Measurements from ENCODE around the gene OR10A5. TPM values are rescaled to one million over a fixed set of nuclear protein-coding genes. Genes with fewer than 3 reads are reported as not detected.

The OR10A5 gene
- total and polyA plus RNA-seq, 10 of the 15 experiments (the other 5 are each of a cell fraction or from before 2014, with no cell fraction given) = not detected

DNA sequence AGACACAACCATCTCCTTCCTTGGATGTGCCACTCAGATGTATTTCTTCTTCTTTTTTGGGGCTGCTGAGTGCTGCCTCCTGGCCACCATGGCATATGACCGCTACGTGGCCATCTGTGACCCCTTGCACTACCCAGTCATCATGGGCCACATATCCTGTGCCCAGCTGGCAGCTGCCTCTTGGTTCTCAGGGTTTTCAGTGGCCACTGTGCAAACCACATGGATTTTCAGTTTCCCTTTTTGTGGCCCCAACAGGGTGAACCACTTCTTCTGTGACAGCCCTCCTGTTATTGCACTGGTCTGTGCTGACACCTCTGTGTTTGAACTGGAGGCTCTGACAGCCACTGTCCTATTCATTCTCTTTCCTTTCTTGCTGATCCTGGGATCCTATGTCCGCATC lies 31.4 kb downstream of the OR10A5 start:
- FAIRE-seq = no peak

More for the DNA sequence above, 31.4 kb downstream of the OR10A5 start:
- Histone ChIP-seq H3K27me3 (replicated peaks in 1 of 2; ENCODE audit: control insufficient read depth in 2 of 2, insufficient read depth in 2 of 2, low read length in 1 of 2) (no peaks in the 10 kb centered on the region), H3K27ac (ENCODE audit: control insufficient read depth, insufficient read depth) (no peak overlapping the region), H3K36me3 (ENCODE audit: control insufficient read depth in 2 of 2, insufficient read depth in 2 of 2, low read length in 1 of 2) (no peaks in the 10 kb centered on the region), H3K4me1 (ENCODE audit: control insufficient read depth, insufficient read depth, low read length) (no peaks in the 10 kb centered on the region), H2AFZ (ENCODE audit: control insufficient read depth, low read depth, low read length) (no peak overlapping the region), H3K9me3 (replicated peaks; ENCODE audit: control insufficient read depth, insufficient read depth, low read length) (no peaks in the 10 kb centered on the region), H3K4me2 (ENCODE audit: control insufficient read depth, insufficient read depth) (no peak overlapping the region), H3K9ac (ENCODE audit: control insufficient read depth, insufficient read depth, low read length) (no peak overlapping the region), H3K79me2 (ENCODE audit: control insufficient read depth, insufficient read depth, low read length) (no peaks in the 10 kb centered on the region), H4K20me1 (ENCODE audit: control insufficient read depth, insufficient read depth) (no peaks in the 10 kb centered on the region), H3K4me3 (no peak overlapping the region)
- in situ Hi-C loops (cut with MboI) (no loop called here), intact Hi-C loops (cut with micrococcal nuclease; ENCODE audit: unreplicated experiment) (no loop called here)
- no peak for DNase-seq (ENCODE audit: low read depth, low spot score)
- CTCF ChIA-PET = no interaction called here
- POLR2A ChIA-PET = no interaction called here
- 15% methylated on average over 3 of the region's 3 CpGs for WGBS (ENCODE audit: insufficient coverage, insufficient replicate concordance, low lambda C conversion rate, missing lambda C conversion rate)
- peak; percentile 68 for ATAC-seq
- BruUV-seq (replicated peaks) = no TSS peak
- no peak for TF ChIP-seq MTA3 (IDR thresholded peaks at IDR 0.05; ENCODE audit: borderline replicate concordance, low read length)
- no peak for TF ChIP-seq CBX3 (IDR thresholded peaks at IDR 0.05; ENCODE audit: borderline replicate concordance, low read depth)
- no peak for TF ChIP-seq RELA (IDR thresholded peaks at IDR 0.05; ENCODE audit: borderline replicate concordance, partially characterized antibody)
- no peak for TF ChIP-seq SRF (IDR thresholded peaks at IDR 0.05; ENCODE audit: low read depth in 2 of 2, low read length in 2 of 2)
- no peak for TF ChIP-seq TCF12 (IDR thresholded peaks at IDR 0.05; ENCODE audit: low read depth, low read length)
- TF ChIP-seq NR2C2 (IDR thresholded peaks at IDR 0.05; ENCODE audit: borderline replicate concordance, control insufficient read depth, insufficient read length, low read depth) = no peak
- TF ChIP-seq ZSCAN29 (IDR thresholded peaks at IDR 0.05) = no peak
- TF ChIP-seq MTA2 (IDR thresholded peaks at IDR 0.05; ENCODE audit: low read depth) = no peak
- TF ChIP-seq WRNIP1 (IDR thresholded peaks at IDR 0.05; ENCODE audit: borderline replicate concordance, low read depth, low read length) = no peak
- TF ChIP-seq IRF4 (IDR thresholded peaks at IDR 0.05; ENCODE audit: low read depth, low read length) = no peak
- TF ChIP-seq SPI1 (IDR thresholded peaks at IDR 0.05; ENCODE audit: borderline replicate concordance, insufficient read depth, low read depth, low read length) = no peak
- TF ChIP-seq, protein P1, sequence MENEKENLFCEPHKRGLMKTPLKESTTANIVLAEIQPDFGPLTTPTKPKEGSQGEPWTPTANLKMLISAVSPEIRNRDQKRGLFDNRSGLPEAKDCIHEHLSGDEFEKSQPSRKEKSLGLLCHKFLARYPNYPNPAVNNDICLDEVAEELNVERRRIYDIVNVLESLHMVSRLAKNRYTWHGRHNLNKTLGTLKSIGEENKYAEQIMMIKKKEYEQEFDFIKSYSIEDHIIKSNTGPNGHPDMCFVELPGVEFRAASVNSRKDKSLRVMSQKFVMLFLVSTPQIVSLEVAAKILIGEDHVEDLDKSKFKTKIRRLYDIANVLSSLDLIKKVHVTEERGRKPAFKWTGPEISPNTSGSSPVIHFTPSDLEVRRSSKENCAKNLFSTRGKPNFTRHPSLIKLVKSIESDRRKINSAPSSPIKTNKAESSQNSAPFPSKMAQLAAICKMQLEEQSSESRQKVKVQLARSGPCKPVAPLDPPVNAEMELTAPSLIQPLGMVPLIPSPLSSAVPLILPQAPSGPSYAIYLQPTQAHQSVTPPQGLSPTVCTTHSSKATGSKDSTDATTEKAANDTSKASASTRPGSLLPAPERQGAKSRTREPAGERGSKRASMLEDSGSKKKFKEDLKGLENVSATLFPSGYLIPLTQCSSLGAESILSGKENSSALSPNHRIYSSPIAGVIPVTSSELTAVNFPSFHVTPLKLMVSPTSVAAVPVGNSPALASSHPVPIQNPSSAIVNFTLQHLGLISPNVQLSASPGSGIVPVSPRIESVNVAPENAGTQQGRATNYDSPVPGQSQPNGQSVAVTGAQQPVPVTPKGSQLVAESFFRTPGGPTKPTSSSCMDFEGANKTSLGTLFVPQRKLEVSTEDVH (IDR thresholded peaks at IDR 0.05; ENCODE audit: low read depth, partially characterized antibody) = no peak
- no peak for TF ChIP-seq POLR2AphosphoS2 (IDR thresholded peaks at IDR 0.05; ENCODE audit: low read depth, low read length)
- no peak for TF ChIP-seq HCFC1 (IDR thresholded peaks at IDR 0.05; ENCODE audit: low read length)
- no peak for TF ChIP-seq STAT1 (conservative IDR thresholded peaks at IDR 0.05)
- RAD21 ChIA-PET (ENCODE audit: unreplicated experiment) = no interaction called here
- SMC1A ChIA-PET (ENCODE audit: uncharacterized antibody, unreplicated experiment) = interaction anchor here (0.9 kb wide), 1 partner anchor 23 kb away, joined by 3 read pairs; no protein-coding TSS in a partner anchor
